Gastrocnemius medialis (tissue), 4 donors: ENCODE data around the gene MSH5.
"Not testable (repeated sequence)": the region's sequence is repeated elsewhere in the genome, so short reads cannot be mapped to it uniquely, and the experiment has no call there.

Experiments
- CTCF ChIP-seq, 5 experiments: fragments of 450-650 bp in 3 of 5; fragments of 200-600 bp in 2 of 5; sonication (generic) in 2 of 5; IDR thresholded peaks in 4 of 5; conservative IDR thresholded peaks in 1 of 5; 1 replicate in 4 of 5; 2 replicates in 1 of 5; pipeline ENCODE4 v1.5.1; 2016 to 2019; ENCODE audit warnings: antibody characterized with exemption in 5 of 5, mild to moderate bottlenecking in 3 of 5, moderate library complexity in 3 of 5
- POLR2A ChIP-seq, 2 donors: fragments of 450-650 bp; IDR thresholded peaks; one replicate each; pipeline ENCODE4 v1.6.1; 2017; ENCODE audit warnings: antibody characterized with exemption in 2 of 2, mild to moderate bottlenecking in 2 of 2, moderate library complexity in 2 of 2

- not testable (repeated sequence) for TF ChIP-seq CTCF (IDR thresholded peaks at IDR 0.05 in 4 of 5, conservative IDR thresholded peaks at IDR 0.05 in 1 of 5); POLR2A (IDR thresholded peaks at IDR 0.05)
These were observed 61.5 kb downstream of the MSH5 start for GRCh38 chr6:31801031-31801927.
